Choroid plexus epithelial cell (primary cell): ENCODE measurements around the gene BAMBI.

Source experiments
- DNase-seq: peaks from one replicate; pipeline ENCODE4 v3.0.0-alpha.2; 2010; ENCODE audit warnings: low read depth
- H3K4me3 ChIP-seq: 2 replicates; pipeline ENCODE4 v1.5.1; 2011; ENCODE audit warnings: low read depth, mild to moderate bottlenecking, control low read depth, low read length, moderate library complexity
- TF ChIP-seq, protein P1 (sequence below): conservative IDR thresholded peaks from 2 replicates; pipeline ENCODE4 v1.5.1; 2011; ENCODE audit warnings: low read depth, mild to moderate bottlenecking, control low read depth, inconsistent platforms, low read length, moderate library complexity

Gene BAMBI

GRCh38 chr10:28690545-28690944, 13.2 kb downstream of the BAMBI start:
- TF ChIP-seq, protein P1, sequence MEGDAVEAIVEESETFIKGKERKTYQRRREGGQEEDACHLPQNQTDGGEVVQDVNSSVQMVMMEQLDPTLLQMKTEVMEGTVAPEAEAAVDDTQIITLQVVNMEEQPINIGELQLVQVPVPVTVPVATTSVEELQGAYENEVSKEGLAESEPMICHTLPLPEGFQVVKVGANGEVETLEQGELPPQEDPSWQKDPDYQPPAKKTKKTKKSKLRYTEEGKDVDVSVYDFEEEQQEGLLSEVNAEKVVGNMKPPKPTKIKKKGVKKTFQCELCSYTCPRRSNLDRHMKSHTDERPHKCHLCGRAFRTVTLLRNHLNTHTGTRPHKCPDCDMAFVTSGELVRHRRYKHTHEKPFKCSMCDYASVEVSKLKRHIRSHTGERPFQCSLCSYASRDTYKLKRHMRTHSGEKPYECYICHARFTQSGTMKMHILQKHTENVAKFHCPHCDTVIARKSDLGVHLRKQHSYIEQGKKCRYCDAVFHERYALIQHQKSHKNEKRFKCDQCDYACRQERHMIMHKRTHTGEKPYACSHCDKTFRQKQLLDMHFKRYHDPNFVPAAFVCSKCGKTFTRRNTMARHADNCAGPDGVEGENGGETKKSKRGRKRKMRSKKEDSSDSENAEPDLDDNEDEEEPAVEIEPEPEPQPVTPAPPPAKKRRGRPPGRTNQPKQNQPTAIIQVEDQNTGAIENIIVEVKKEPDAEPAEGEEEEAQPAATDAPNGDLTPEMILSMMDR = no peak
- no peak for DNase-seq
- no peak overlapping the region for H3K4me3 ChIP-seq

DNA sequence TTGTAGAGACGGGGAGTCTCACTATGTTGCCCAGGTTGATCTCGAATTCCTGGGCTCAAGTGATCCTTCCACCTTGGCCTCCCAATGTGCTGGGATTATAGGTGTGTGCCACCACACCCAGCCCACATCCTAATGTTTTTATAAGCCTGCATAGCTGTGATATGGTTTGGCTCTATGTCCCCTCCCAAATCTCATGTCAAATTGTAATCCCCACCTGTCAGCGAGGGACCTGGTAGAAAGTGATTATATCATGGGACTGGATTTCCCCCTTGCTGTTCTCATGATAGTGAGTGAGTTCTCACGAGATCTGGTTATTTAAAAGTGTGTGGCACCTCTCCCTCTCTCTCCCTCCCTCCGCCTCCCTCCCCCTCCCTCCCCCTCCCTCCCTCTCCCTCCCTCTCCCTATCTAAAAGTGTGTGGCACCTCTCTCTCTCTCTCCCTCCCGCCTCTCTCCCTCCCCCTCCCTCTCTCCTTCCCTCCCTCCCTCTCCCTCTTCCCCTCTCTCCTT, 13.9 kb downstream of the BAMBI start:
- TF ChIP-seq, protein P1 = no peak
- no peak overlapping the region for H3K4me3 ChIP-seq
- DNase-seq = no peak

- no peak for DNase-seq
- TF ChIP-seq, protein P1 = no peak
- no peak overlapping the region for H3K4me3 ChIP-seq
These were observed 14.7 kb downstream of the BAMBI start for GRCh38 chr10:28692050-28692449.

DNA sequence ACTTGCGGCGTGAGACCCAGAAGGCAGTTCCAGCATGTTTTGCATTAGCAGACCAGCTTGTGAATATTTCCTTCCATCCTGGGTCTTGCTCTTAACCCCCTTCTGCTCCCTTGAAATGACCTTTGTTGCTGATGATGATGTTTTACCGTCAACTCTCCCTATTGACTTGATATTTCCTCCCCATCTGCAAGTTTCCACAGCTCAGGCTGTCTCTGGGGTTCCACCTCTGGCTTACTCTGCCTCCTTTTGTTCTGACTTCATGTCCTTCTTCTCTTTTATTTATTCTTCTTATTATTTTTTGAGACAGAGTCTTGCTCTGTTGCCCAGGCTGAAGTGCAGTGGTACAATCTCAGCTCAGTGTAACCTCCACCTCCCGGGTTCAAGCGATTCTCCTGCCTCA, 17.2 kb downstream of the BAMBI start:
- TF ChIP-seq, protein P1 = no peak
- no peak overlapping the region for H3K4me3 ChIP-seq
- no peak for DNase-seq

DNA sequence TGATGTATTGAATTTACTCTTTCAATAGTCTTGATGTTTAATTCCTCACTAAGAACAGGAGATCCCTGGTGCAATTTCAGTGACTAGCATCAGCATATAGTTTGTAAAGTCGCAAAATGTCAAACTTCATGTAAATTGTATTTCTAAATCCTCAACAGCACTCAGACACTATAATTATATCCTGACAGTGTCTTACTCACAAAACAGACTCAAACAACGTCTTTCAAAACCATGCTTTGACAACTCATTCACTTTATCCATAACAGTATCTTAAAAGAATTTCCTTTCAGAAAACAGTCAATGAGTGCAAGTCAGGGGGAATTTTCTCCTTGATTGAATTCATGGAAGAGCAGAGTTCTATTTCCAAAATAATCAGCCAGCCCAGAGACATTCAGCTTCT, 20.8 kb downstream of the BAMBI start:
- TF ChIP-seq, protein P1 = no peak
- DNase-seq = no peak
- H3K4me3 ChIP-seq = no peak overlapping the region

GRCh38 chr10:28704464-28705161, 27.3 kb downstream of the BAMBI start:
- no peak overlapping the region for H3K4me3 ChIP-seq
- TF ChIP-seq, protein P1 = no peak
- DNase-seq = no peak

- no peak for DNase-seq
- no peak overlapping the region for H3K4me3 ChIP-seq
These were observed 28.2 kb downstream of the BAMBI start for GRCh38 chr10:28705472-28705871.

More at GRCh38 chr10:28705472-28705871, 28.2 kb downstream of the BAMBI start:
- TF ChIP-seq, protein P1 = no peak
